T-cell (primary cell): ENCODE measurements around the gene POM121C. TPM values are rescaled to one million over a fixed set of nuclear protein-coding genes. Genes with fewer than 3 reads are reported as not detected.
"Not testable (repeated sequence)": the region's sequence is repeated elsewhere in the genome, so short reads cannot be mapped to it uniquely, and the experiment has no call there.

Experiments
- ATAC-seq, 4 experiments: fragments of 200-7000 bp in 3 of 4; fragments of 150-1000 bp in 1 of 4; cut with Tn5 transposase; replicated peaks in 1 of 4; 1 replicate in 3 of 4; 2 replicates in 1 of 4; pipeline ENCODE4 v1.10.0; 2021; ENCODE audit warnings: moderate library complexity in 3 of 4, mild to moderate bottlenecking in 2 of 4, moderate number of reproducible peaks in 1 of 4
- CTCF ChIA-PET, 2 donors: fragments of 300-600 bp; sonication (Branson Sonifier 250); formaldehyde crosslinking; loops; one replicate each; lab custom pipeline; 2022; ENCODE audit warnings: antibody characterized with exemption in 2 of 2; lab: Charles Lee
- POLR2A ChIA-PET, 2 donors: fragments of 300-600 bp; sonication (Branson Sonifier 250); formaldehyde crosslinking; loops; one replicate each; lab custom pipeline; 2022; ENCODE audit warnings: antibody characterized with exemption in 2 of 2; lab: Charles Lee
- DNase-seq, 35 experiments: peaks; one replicate each; pipeline versions ENCODE4 v3.0.0 to v3.0.0-alpha.2; 2013 to 2023
- H3K27ac ChIP-seq: one replicate; pipeline ENCODE4 v1.5.1; 2013; ENCODE audit warnings: low read length
- H3K27me3 ChIP-seq, 2 experiments: replicated peaks in 1 of 2; 1 replicate in 1 of 2; 2 replicates in 1 of 2; pipeline versions ENCODE4 v1.6.1 to v1.7.0; 2013; ENCODE audit warnings: low read length in 1 of 2, mixed read lengths in 1 of 2; ENCODE audit not compliant: control insufficient read depth in 2 of 2, insufficient read depth in 2 of 2; ENCODE audit errors: extremely low read depth in 1 of 2
- H3K36me3 ChIP-seq, 2 donors: 1 replicate in 1 of 2; 2 replicates in 1 of 2; pipeline versions ENCODE4 v1.6.1 to v1.7.0; 2013; ENCODE audit warnings: low read length in 1 of 2; ENCODE audit not compliant: control insufficient read depth in 2 of 2, insufficient read depth in 1 of 2; ENCODE audit errors: extremely low read depth in 1 of 2
- H3K4me1 ChIP-seq, 2 experiments: 1 replicate in 1 of 2; 2 replicates in 1 of 2; pipeline versions ENCODE4 v1.6.1 to v1.7.0; 2013; ENCODE audit warnings: low read length in 2 of 2, mixed read lengths in 1 of 2; ENCODE audit not compliant: insufficient read depth in 2 of 2, control insufficient read depth in 1 of 2; ENCODE audit errors: extremely low read depth in 1 of 2
- H3K4me3 ChIP-seq, 2 donors: 1 replicate in 1 of 2; 2 replicates in 1 of 2; pipeline versions ENCODE4 v1.5.1 to v1.7.0; 2013; ENCODE audit warnings: mild to moderate bottlenecking in 2 of 2, low read length in 1 of 2, moderate library complexity in 1 of 2; ENCODE audit not compliant: control insufficient read depth in 1 of 2; ENCODE audit errors: extremely low read depth in 1 of 2
- H3K9me3 ChIP-seq: 2 replicates; pipeline ENCODE4 v1.7.0; 2013
- H3K27ac Mint-ChIP-seq, 2 donors: one replicate each; pipeline ENCODE4 v1.8.0; 2020 to 2021; ENCODE audit warnings: mild to moderate bottlenecking in 2 of 2, mixed read lengths in 2 of 2
- H3K27me3 Mint-ChIP-seq, 2 donors: one replicate each; pipeline ENCODE4 v1.8.0; 2021 to 2022; ENCODE audit warnings: mixed read lengths in 2 of 2
- H3K36me3 Mint-ChIP-seq: one replicate; pipeline ENCODE4 v1.8.0; 2021; ENCODE audit warnings: mixed read lengths
- H3K4me1 Mint-ChIP-seq, 3 donors: one replicate each; pipeline ENCODE4 v1.8.0; 2020 to 2022; ENCODE audit warnings: mixed read lengths in 3 of 3, mild to moderate bottlenecking in 1 of 3
- H3K4me3 Mint-ChIP-seq, 3 donors: one replicate each; pipeline ENCODE4 v1.8.0; 2020 to 2022; ENCODE audit warnings: mild to moderate bottlenecking in 3 of 3, mixed read lengths in 3 of 3, moderate library complexity in 3 of 3
- H3K9me3 Mint-ChIP-seq, 3 donors: one replicate each; pipeline ENCODE4 v1.8.0; 2020 to 2022; ENCODE audit warnings: mixed read lengths in 3 of 3
- WGBS: methylation state at CpG from one replicate; pipeline ENCODE4 v1.1.5; 2013; ENCODE audit warnings: missing lambda C conversion rate; ENCODE audit not compliant: insufficient coverage; 5-methylcytosine and 5-hydroxymethylcytosine counted together
- total RNA-seq, 35 experiments: library from RNA in 6 of 35; stranded (reverse) in 6 of 35; fragments of 120-200 nt in 1 of 35; gene quantifications; one replicate each; pipeline versions ENCODE4 v1.2.1 to v1.2.4 and lab custom pipeline; 2013 to 2026

POM121C gene
- total RNA-seq, 5 donors from 2014 or later (not counting 1 experiment from before 2014, with no cell fraction given) = 76.9 to 113 (median 86.1) TPM

DNA sequence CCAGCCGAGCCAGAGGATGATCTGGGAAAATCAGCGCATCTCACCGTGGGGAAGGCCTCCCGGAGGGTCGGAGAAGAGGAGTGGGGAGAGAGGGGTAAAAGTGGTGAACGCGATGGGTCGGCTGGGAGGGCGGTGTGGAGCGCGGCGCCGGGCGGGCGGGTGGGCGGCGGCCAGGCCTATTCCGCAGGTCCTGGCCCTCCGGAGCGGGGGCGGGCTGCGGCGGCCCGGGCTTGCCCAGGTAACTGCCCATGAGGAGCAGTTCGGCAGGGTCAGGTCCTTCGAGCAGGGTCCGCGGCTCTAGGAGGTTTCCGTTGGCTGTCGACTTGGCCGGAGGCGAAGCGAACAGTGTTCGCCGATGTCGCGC, 44.0 kb downstream of the POM121C start:
- no CpG with 5 or more reads among the region's 37 CpGs for WGBS
- ATAC-seq = peak; percentile 35 to 51 (median 50)
- CTCF ChIA-PET, H3K4me1 ChIP-seq, H3K27ac ChIP-seq, H3K27me3 Mint-ChIP-seq, H3K9me3 Mint-ChIP-seq, POLR2A ChIA-PET, H3K9me3 ChIP-seq, H3K27me3 ChIP-seq, DNase-seq: not testable (repeated sequence)
- peak overlapping the region in 1 of 2 donors; percentile 19 for H3K4me3 ChIP-seq
- H3K36me3 ChIP-seq = peaks cover 3 to 24% of the 10 kb centered on the region in 2 donors
- peaks cover 23% of the 10 kb centered on the region for H3K36me3 Mint-ChIP-seq
- peak overlapping the region; percentile 80 to 88 (median 84) for H3K4me3 Mint-ChIP-seq
- H3K27ac Mint-ChIP-seq = peak overlapping the region; percentile 84 to 88
- peaks cover 19 to 31% (median 22%) of the 10 kb centered on the region in 3 donors for H3K4me1 Mint-ChIP-seq

DNA sequence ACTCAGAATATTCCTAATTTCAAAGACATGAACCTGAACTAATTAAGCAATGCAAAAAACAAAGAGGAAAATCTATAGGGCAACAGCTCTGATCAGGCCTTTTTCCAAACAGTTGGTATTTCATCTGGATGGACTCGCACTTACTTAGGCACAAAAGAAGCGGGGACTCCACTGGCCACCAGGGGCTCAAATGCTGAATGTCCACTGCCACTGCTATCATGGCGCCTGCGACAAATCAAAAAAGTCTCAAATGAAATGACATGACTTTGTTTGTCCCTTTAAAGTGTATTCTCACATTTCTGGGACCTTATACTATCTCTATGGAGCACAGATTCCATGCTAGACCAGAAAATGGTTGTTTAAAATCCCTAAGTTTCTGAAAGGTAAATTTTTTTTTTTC, 47.1 kb downstream of the POM121C start:
- 100% methylated on average over 4 of the region's 4 CpGs for WGBS
- H3K4me1 ChIP-seq, POLR2A ChIA-PET, H3K9me3 Mint-ChIP-seq, ATAC-seq, H3K9me3 ChIP-seq, H3K27ac ChIP-seq, H3K27me3 Mint-ChIP-seq, H3K27me3 ChIP-seq, CTCF ChIA-PET, DNase-seq, H3K4me3 ChIP-seq: not testable (repeated sequence)
- Mint-ChIP-seq H3K27ac (peak overlapping the region in 1 of 2 donors; percentile 61), H3K4me1 (peaks cover 31 to 46% (median 35%) of the 10 kb centered on the region in 3 donors), H3K4me3 (peak overlapping the region in 1 of 3 donors; percentile 24), H3K36me3 (peaks cover 36% of the 10 kb centered on the region)
- H3K36me3 ChIP-seq = peaks cover 9 to 48% of the 10 kb centered on the region in 2 donors

- peaks cover 9 to 18% (median 14%) of the 10 kb centered on the region in 3 donors for H3K4me1 Mint-ChIP-seq
- no CpG with 5 or more reads among the region's 15 CpGs for WGBS
- H3K4me1 ChIP-seq, H3K9me3 Mint-ChIP-seq, H3K4me3 ChIP-seq, H3K27ac Mint-ChIP-seq, POLR2A ChIA-PET, H3K27ac ChIP-seq, H3K27me3 ChIP-seq, H3K4me3 Mint-ChIP-seq, DNase-seq, CTCF ChIA-PET, H3K9me3 ChIP-seq, ATAC-seq, H3K27me3 Mint-ChIP-seq: not testable (repeated sequence)
- peaks cover 15% of the 10 kb centered on the region for H3K36me3 Mint-ChIP-seq
- peaks cover 4 to 25% of the 10 kb centered on the region in 2 donors for H3K36me3 ChIP-seq
These were observed 62.6 kb downstream of the POM121C start for GRCh38 chr7:75423481-75423880.

GRCh38 chr7:75421798-75422710, 64.0 kb downstream of the POM121C start:
- WGBS = 97% methylated on average over 16 of the region's 50 CpGs
- H3K27me3 Mint-ChIP-seq, H3K9me3 ChIP-seq, H3K27ac Mint-ChIP-seq, CTCF ChIA-PET, DNase-seq, H3K27ac ChIP-seq, H3K4me3 Mint-ChIP-seq, POLR2A ChIA-PET, ATAC-seq, H3K9me3 Mint-ChIP-seq, H3K27me3 ChIP-seq, H3K4me1 ChIP-seq, H3K4me3 ChIP-seq, H3K4me1 Mint-ChIP-seq: not testable (repeated sequence)
- H3K36me3 ChIP-seq = peaks cover 4 to 25% of the 10 kb centered on the region in 2 donors
- peaks cover 11% of the 10 kb centered on the region for H3K36me3 Mint-ChIP-seq

GRCh38 chr7:75420152-75420551, 65.9 kb downstream of the POM121C start:
- H3K9me3 Mint-ChIP-seq, H3K4me1 ChIP-seq, H3K4me3 Mint-ChIP-seq, H3K4me1 Mint-ChIP-seq, H3K27me3 ChIP-seq, H3K27me3 Mint-ChIP-seq, ATAC-seq, H3K27ac ChIP-seq, H3K9me3 ChIP-seq, CTCF ChIA-PET, POLR2A ChIA-PET, H3K4me3 ChIP-seq, DNase-seq: not testable (repeated sequence)
- peaks cover 4 to 27% of the 10 kb centered on the region in 2 donors for H3K36me3 ChIP-seq
- Mint-ChIP-seq H3K36me3 (peaks cover 11% of the 10 kb centered on the region), H3K27ac (peak overlapping the region; percentile 29 to 61)
- WGBS = 98% methylated on average over 6 of the region's 13 CpGs

DNA sequence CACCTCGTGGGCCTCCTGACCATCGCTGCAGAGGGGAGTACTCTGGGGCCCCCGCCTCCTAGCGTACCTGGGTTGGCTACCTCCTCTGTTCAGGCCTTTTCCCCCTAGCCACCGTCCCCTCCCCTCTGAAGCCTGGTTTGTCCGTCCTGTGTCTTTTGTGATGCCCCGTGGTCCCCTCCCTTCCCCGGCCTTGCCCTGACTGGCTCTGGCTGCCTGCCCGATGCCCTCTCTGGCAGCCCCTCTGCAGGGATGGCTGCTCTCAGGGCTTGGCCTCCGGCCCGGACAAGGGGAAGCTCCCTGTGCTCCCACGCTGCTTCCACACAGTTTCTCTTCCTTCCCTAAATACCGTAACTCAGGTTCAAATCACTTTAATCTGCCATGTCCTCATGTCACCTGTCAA, 66.4 kb downstream of the POM121C start:
- H3K9me3 ChIP-seq, H3K4me3 Mint-ChIP-seq, H3K4me1 ChIP-seq, DNase-seq, H3K4me3 ChIP-seq, H3K4me1 Mint-ChIP-seq, ATAC-seq, H3K9me3 Mint-ChIP-seq, H3K27me3 ChIP-seq, H3K27me3 Mint-ChIP-seq, CTCF ChIA-PET, POLR2A ChIA-PET, H3K27ac ChIP-seq: not testable (repeated sequence)
- Mint-ChIP-seq H3K27ac (peak overlapping the region in 1 of 2 donors; percentile 29), H3K36me3 (peaks cover 11% of the 10 kb centered on the region)
- 92% methylated on average over 4 of the region's 13 CpGs for WGBS
- H3K36me3 ChIP-seq = peaks cover 4 to 26% of the 10 kb centered on the region in 2 donors
